DOHH2 (cell line): Measurements from ENCODE around the gene REEP6.
A peak's percentile ranks its signal among the peaks of the same experiment; 100 is the strongest.

Experiments used
- H3F3A ChIP-seq: fragments of 200-600 bp; sonication (generic), shearing (Covaris generic); 2 replicates; pipeline ENCODE4 v1.6.0; 2016; ENCODE audit warnings: antibody characterized with exemption, mild to moderate bottlenecking; ENCODE audit not compliant: control insufficient read depth, insufficient read depth
- H3K27ac ChIP-seq: fragments of 200-600 bp; sonication (generic); 2 replicates; pipeline ENCODE4 v1.5.1; 2014; ENCODE audit warnings: low read depth, mild to moderate bottlenecking, low read length, moderate library complexity
- H3K27me3 ChIP-seq: fragments of 200-600 bp; sonication (generic); 2 replicates; pipeline ENCODE4 v1.6.1; 2014; ENCODE audit warnings: mild to moderate bottlenecking, low read length, mixed read lengths; ENCODE audit not compliant: control insufficient read depth
- H3K36me3 ChIP-seq: fragments of 200-600 bp; sonication (generic); 2 replicates; pipeline ENCODE4 v1.6.1; 2014; ENCODE audit warnings: mild to moderate bottlenecking, low read length, moderate library complexity, mixed read lengths; ENCODE audit not compliant: control insufficient read depth
- H3K4me1 ChIP-seq: fragments of 200-600 bp; sonication (generic); 2 replicates; pipeline ENCODE4 v1.6.1; 2014; ENCODE audit warnings: mild to moderate bottlenecking, low read length, mixed read lengths; ENCODE audit not compliant: control insufficient read depth
- H3K4me2 ChIP-seq: fragments of 200-600 bp; sonication (generic); 2 replicates; pipeline ENCODE4 v1.6.0; 2014; ENCODE audit warnings: mild to moderate bottlenecking, low read length, moderate library complexity
- H3K4me3 ChIP-seq: fragments of 200-600 bp; sonication (generic); 2 replicates; pipeline ENCODE4 v1.5.1; 2014; ENCODE audit warnings: mild to moderate bottlenecking, low read length, mixed read lengths
- H3K79me2 ChIP-seq: fragments of 200-600 bp; sonication (generic); 2 replicates; pipeline ENCODE4 v1.6.1; 2014; ENCODE audit warnings: mild to moderate bottlenecking, low read length, mixed read lengths; ENCODE audit not compliant: control insufficient read depth
- H3K9me2 ChIP-seq: fragments of 200-600 bp; sonication (generic); replicated peaks from 2 replicates; pipeline ENCODE4 v1.6.1; 2014; ENCODE audit warnings: mild to moderate bottlenecking, low read length, mixed read lengths; ENCODE audit not compliant: control insufficient read depth
- H3K9me3 ChIP-seq: fragments of 200-600 bp; sonication (generic); 2 replicates; pipeline ENCODE4 v1.6.1; 2014; ENCODE audit warnings: antibody characterized with exemption, low read length, mixed read lengths; ENCODE audit not compliant: control insufficient read depth, insufficient read depth
- H4K20me1 ChIP-seq: fragments of 200-600 bp; sonication (generic); 2 replicates; pipeline ENCODE4 v1.6.0; 2014; ENCODE audit warnings: low read depth, mild to moderate bottlenecking, antibody characterized with exemption, low read length, moderate library complexity; ENCODE audit not compliant: control insufficient read depth, insufficient read depth
- EZH2phosphoT487 ChIP-seq: fragments of 200-600 bp; sonication (generic); IDR thresholded peaks from 2 replicates; pipeline ENCODE4 v1.6.1; 2017; ENCODE audit warnings: borderline replicate concordance, mild to moderate bottlenecking, antibody characterized with exemption, low read length, moderate library complexity, mixed read lengths
- TF ChIP-seq, protein P1 (sequence below): fragments of 200-600 bp; sonication (generic); IDR thresholded peaks from one replicate; pipeline ENCODE4 v1.5.1; 2014; ENCODE audit warnings: antibody characterized with exemption, mild to moderate bottlenecking, low read depth, low read length; ENCODE audit not compliant: poor library complexity, severe bottlenecking

REEP6 gene

DNA sequence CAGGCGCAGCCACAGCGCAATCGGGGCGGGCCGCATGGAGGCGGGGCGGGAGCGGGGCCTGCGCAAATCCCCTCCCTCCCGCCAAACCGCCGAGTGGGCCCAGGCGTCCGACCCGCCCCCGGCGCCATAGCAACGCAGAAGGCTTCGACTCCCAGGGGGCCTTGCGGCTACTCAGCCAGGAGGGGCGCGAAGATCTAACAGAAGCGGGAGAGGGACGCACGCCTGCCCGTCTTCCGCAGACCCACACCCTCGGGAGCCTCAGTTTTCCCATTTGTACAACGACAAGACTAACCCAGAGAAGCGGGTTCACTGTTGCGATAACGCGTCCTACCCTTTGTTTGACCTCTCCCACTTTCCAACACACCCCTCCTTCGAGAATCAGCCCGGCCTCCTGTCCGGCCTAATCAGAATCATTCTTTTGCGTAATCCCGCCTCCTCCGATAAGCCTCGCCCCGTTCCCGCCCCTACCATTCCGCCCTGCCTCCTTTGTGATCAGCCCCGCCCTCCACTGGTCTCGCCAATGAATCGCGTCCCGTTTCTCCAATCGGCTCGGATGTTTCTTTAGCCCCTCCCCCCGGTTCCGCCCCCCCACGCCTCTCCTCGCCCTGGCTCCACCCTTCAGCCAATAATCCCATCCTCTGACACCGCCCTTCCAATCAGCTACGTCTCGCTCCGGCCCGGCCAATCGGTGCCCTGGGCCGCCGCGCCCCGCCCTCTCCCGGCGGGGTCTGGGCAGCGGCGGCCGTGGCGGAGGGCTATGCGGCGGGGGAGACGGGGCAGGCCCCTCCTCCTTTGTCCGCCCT is 469 bp upstream of the REEP6 start, which contains the start of gene PCSK4:
PCSK4 (minus strand) TSS at position 40 of the 803 bp plus-strand sequence; CDS start at position 36, 4 bp downstream.
- peak within 1 kb of the TSS; percentile 35; the same call in 1 of the 2 replicates for H3K27ac ChIP-seq

DNA sequence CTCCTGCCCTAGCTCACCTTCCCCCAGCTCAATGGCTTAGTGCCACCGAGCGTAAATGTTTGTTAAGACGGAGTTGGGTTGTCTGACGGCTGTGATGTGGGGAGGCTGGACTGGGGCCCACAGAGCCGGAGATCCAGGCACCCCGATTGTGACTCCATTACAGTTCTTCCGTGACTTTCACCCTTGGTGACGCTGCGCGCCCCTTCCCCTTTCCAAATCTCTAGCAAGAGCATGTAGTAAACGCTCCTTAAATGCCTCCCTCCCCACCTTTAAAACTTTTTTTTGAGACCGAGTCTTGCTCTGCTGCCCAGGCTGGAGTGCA is 829 bp downstream of the REEP6 start:
- Histone ChIP-seq H3K4me1 (peaks cover 15% of the 10 kb centered on the region), H3K79me2 (no peaks in the 10 kb centered on the region), H3K9me3 (no peaks in the 10 kb centered on the region), H3K4me2 (no peak overlapping the region), H3K9me2 (no peaks in the 10 kb centered on the region), H3K27ac (no peak overlapping the region), H4K20me1 (0 out of 2 replicates have a peak, but pooled peaks cover 3% of the 10 kb centered on the region), H3K36me3 (no peaks in the 10 kb centered on the region), H3K27me3 (no peaks in the 10 kb centered on the region), H3K4me3 (no peak overlapping the region), H3F3A (no peaks in the 10 kb centered on the region)
- TF ChIP-seq EZH2phosphoT487 = no peak
- TF ChIP-seq, protein P1, sequence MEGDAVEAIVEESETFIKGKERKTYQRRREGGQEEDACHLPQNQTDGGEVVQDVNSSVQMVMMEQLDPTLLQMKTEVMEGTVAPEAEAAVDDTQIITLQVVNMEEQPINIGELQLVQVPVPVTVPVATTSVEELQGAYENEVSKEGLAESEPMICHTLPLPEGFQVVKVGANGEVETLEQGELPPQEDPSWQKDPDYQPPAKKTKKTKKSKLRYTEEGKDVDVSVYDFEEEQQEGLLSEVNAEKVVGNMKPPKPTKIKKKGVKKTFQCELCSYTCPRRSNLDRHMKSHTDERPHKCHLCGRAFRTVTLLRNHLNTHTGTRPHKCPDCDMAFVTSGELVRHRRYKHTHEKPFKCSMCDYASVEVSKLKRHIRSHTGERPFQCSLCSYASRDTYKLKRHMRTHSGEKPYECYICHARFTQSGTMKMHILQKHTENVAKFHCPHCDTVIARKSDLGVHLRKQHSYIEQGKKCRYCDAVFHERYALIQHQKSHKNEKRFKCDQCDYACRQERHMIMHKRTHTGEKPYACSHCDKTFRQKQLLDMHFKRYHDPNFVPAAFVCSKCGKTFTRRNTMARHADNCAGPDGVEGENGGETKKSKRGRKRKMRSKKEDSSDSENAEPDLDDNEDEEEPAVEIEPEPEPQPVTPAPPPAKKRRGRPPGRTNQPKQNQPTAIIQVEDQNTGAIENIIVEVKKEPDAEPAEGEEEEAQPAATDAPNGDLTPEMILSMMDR = no peak

More for the DNA sequence above, 469 bp upstream of the REEP6 start, which contains the start of gene PCSK4:
- H3F3A ChIP-seq = no peaks in the 10 kb centered on the region
- peak within 1 kb of the TSS; percentile 88 for H3K4me3 ChIP-seq
- 0 out of 2 replicates have a peak, but pooled peaks cover 3% of the 10 kb centered on the region for H4K20me1 ChIP-seq
- no peaks in the 10 kb centered on the region for H3K9me2 ChIP-seq
- H3K27me3 ChIP-seq = no peaks in the 10 kb centered on the region
- no peaks in the 10 kb centered on the region for H3K79me2 ChIP-seq
- peaks cover 15% of the 10 kb centered on the region for H3K4me1 ChIP-seq
- no peaks in the 10 kb centered on the region for H3K9me3 ChIP-seq
- H3K36me3 ChIP-seq = no peaks in the 10 kb centered on the region
- peak within 1 kb of the TSS; percentile 94 for H3K4me2 ChIP-seq
- TF ChIP-seq EZH2phosphoT487 = no peak
- TF ChIP-seq, protein P1 = no peak

DNA sequence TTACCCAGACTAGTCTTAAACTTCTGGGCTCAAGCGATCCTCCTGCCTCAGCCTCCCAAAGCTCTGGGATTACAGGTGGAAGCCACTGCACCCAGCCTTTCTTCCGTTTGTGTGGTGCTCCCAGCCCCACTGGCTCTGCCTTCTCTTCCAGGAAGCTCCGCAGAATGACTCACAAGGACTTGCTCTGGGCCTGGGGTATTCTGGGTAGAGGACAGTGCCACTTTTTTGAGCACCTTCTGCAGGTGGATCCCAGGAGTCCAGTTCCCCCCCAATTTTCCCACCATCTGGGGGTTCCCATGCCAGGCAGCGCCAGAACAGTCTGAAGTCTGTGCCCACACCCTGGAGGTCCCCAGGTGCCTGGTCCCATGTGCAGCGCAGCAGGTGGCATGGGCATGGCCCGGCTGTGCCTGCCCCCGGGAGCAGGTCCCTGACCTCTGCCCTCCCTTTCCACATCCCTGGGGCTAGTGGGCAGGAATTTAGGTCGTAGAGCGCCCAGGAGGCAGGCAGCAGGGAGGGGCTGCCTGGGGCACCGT is 1.6 kb downstream of the REEP6 start:
- Histone ChIP-seq H3K4me2 (no peak overlapping the region), H3K9me3 (no peaks in the 10 kb centered on the region), H3K4me3 (no peak overlapping the region), H3K27me3 (no peaks in the 10 kb centered on the region), H3K79me2 (no peaks in the 10 kb centered on the region), H4K20me1 (0 out of 2 replicates have a peak, but pooled peaks cover 3% of the 10 kb centered on the region), H3K36me3 (no peaks in the 10 kb centered on the region), H3K27ac (no peak overlapping the region), H3F3A (no peaks in the 10 kb centered on the region), H3K4me1 (peaks cover 15% of the 10 kb centered on the region), H3K9me2 (no peaks in the 10 kb centered on the region)
- TF ChIP-seq, protein P1 = no peak
- no peak for TF ChIP-seq EZH2phosphoT487
